H7 (cell line): ENCODE results near the gene CCDC30. TPM values are rescaled to one million over a fixed set of nuclear protein-coding genes. Genes with fewer than 3 reads are reported as not detected.

Experiments
- DNase-seq: peaks from one replicate; pipeline ENCODE4 v3.0.0; 2012
- H3K27me3 ChIP-seq: 2 replicates; pipeline ENCODE4 v1.6.0; 2011; ENCODE audit warnings: mild to moderate bottlenecking, low read length; ENCODE audit not compliant: control insufficient read depth, insufficient read depth
- H3K36me3 ChIP-seq: replicated peaks from 2 replicates; pipeline ENCODE4 v1.5.1; 2011; ENCODE audit warnings: low read length; ENCODE audit not compliant: control insufficient read depth, insufficient read depth
- H3K4me3 ChIP-seq: 2 replicates; pipeline ENCODE4 v1.5.1; 2011; ENCODE audit warnings: low read depth, mild to moderate bottlenecking, control low read depth, low read length, moderate library complexity; ENCODE audit not compliant: insufficient read depth
- total RNA-seq: library from RNA; depleted of rRNA; stranded (reverse); fragments of >200 nt; shearing (Covaris generic); gene quantifications from 2 replicates; pipeline ENCODE4 v1.2.3, GENCODE V29; 2014; rRNA removed

The CCDC30 gene
- 0.87 and 1.4 TPM in 2 replicates for total RNA-seq

GRCh38 chr1:42462828-42463763 lies at the start of gene CCDC30:
TSS of gene CCDC30 (plus strand) at chr1:42463286. CDS start at chr1:42480552, 17,266 bp downstream.
- DNase-seq, result peak; percentile 95
- Histone ChIP-seq H3K36me3 (no peaks in the 10 kb centered on the region; the same call in 1 of the 2 replicates), H3K4me3 (peak within 1 kb of the TSS; percentile 62), H3K27me3 (peaks cover 2% of the 10 kb centered on the region; the same call in 1 of the 2 replicates)

GRCh38 chr1:42414551-42415496 lies 48.3 kb upstream of the CCDC30 start:
- no peak for DNase-seq
- Histone ChIP-seq H3K4me3 (no peak overlapping the region), H3K27me3 (no peaks in the 10 kb centered on the region), H3K36me3 (no peaks in the 10 kb centered on the region)

- DNase-seq, result no peak
Measured at GRCh38 chr1:42417166-42417565, 45.9 kb upstream of the CCDC30 start.

GRCh38 chr1:42418516-42418915 lies 44.6 kb upstream of the CCDC30 start:
- no peaks in the 10 kb centered on the region for H3K27me3 ChIP-seq
- DNase-seq, result peak; percentile 30
- no peak overlapping the region for H3K4me3 ChIP-seq
- H3K36me3 ChIP-seq, result no peaks in the 10 kb centered on the region

More at GRCh38 chr1:42417166-42417565, 45.9 kb upstream of the CCDC30 start:
- Histone ChIP-seq H3K36me3 (no peaks in the 10 kb centered on the region), H3K27me3 (no peaks in the 10 kb centered on the region), H3K4me3 (no peak overlapping the region)

- no peak overlapping the region for H3K4me3 ChIP-seq
- H3K27me3 ChIP-seq, result no peaks in the 10 kb centered on the region
- H3K36me3 ChIP-seq, result no peaks in the 10 kb centered on the region
- no peak for DNase-seq
Measured at GRCh38 chr1:42419126-42419821, 43.8 kb upstream of the CCDC30 start.

- DNase-seq, result no peak
- Histone ChIP-seq H3K27me3 (no peaks in the 10 kb centered on the region), H3K36me3 (no peaks in the 10 kb centered on the region), H3K4me3 (no peak overlapping the region)
Measured at GRCh38 chr1:42420121-42420520, 43.0 kb upstream of the CCDC30 start.

- DNase-seq, result no peak
- Histone ChIP-seq H3K36me3 (no peaks in the 10 kb centered on the region), H3K27me3 (no peaks in the 10 kb centered on the region), H3K4me3 (no peak overlapping the region)
Measured at GRCh38 chr1:42420911-42421585, 42.0 kb upstream of the CCDC30 start.

- Histone ChIP-seq H3K36me3 (no peaks in the 10 kb centered on the region), H3K4me3 (no peak overlapping the region), H3K27me3 (no peaks in the 10 kb centered on the region)
- DNase-seq, result no peak
Measured at GRCh38 chr1:42422737-42423136, 40.3 kb upstream of the CCDC30 start.

- DNase-seq, result no peak
Measured at GRCh38 chr1:42423681-42424080, 39.4 kb upstream of the CCDC30 start.

GRCh38 chr1:42424201-42424600 lies 38.9 kb upstream of the CCDC30 start:
- Histone ChIP-seq H3K27me3 (no peaks in the 10 kb centered on the region), H3K36me3 (no peaks in the 10 kb centered on the region), H3K4me3 (no peak overlapping the region)
- DNase-seq, result no peak

More at GRCh38 chr1:42423681-42424080, 39.4 kb upstream of the CCDC30 start:
- H3K4me3 ChIP-seq, result no peak overlapping the region
- no peaks in the 10 kb centered on the region for H3K27me3 ChIP-seq
- no peaks in the 10 kb centered on the region for H3K36me3 ChIP-seq

- Histone ChIP-seq H3K27me3 (no peaks in the 10 kb centered on the region), H3K4me3 (no peak overlapping the region), H3K36me3 (no peaks in the 10 kb centered on the region)
- DNase-seq, result no peak
Measured at GRCh38 chr1:42427240-42427639, 35.8 kb upstream of the CCDC30 start.

GRCh38 chr1:42429603-42430002 lies 33.5 kb upstream of the CCDC30 start:
- no peaks in the 10 kb centered on the region; the same call in 1 of the 2 replicates for H3K27me3 ChIP-seq
- no peak overlapping the region for H3K4me3 ChIP-seq

GRCh38 chr1:42430286-42431135 lies 32.6 kb upstream of the CCDC30 start:
- DNase-seq, result no peak
- H3K36me3 ChIP-seq, result no peaks in the 10 kb centered on the region

More at GRCh38 chr1:42429603-42430002, 33.5 kb upstream of the CCDC30 start:
- DNase-seq, result no peak
- H3K36me3 ChIP-seq, result no peaks in the 10 kb centered on the region

More at GRCh38 chr1:42430286-42431135, 32.6 kb upstream of the CCDC30 start:
- Histone ChIP-seq H3K4me3 (no peak overlapping the region), H3K27me3 (no peaks in the 10 kb centered on the region; the same call in 1 of the 2 replicates)
